K562 (cell line): Measurements from ENCODE around the gene UGT1A6. TPM values are rescaled to one million over a fixed set of nuclear protein-coding genes. Genes with fewer than 3 reads are reported as not detected.

Experiments
- ATAC-seq: fragments of 200-7000 bp; cut with Tn5 transposase; 3 replicates; pipeline ENCODE4 v1.9.1; 2020; ENCODE audit warnings: moderate library complexity
- BruUV-seq: library from RNA; stranded (reverse); fragments of 400-500 nt; replicated peaks from 2 replicates; lab custom pipeline; 2021; lab: Mats Ljungman, UMichigan
- CTCF ChIA-PET: fragments of 300-600 bp; formaldehyde crosslinking; extraction: SDS; loops from one replicate; lab custom pipeline; 2021; ENCODE audit warnings: low intra/inter-chr PET ratio; lab: Yijun Ruan, JAX
- POLR2A ChIA-PET: fragments of 300-600, 350-650 bp; sonication (Branson Sonifier 250); formaldehyde crosslinking; extraction: SDS; loops from one replicate; lab custom pipeline; 2021; ENCODE audit warnings: antibody characterized with exemption, inconsistent platforms; lab: Yijun Ruan, JAX
- DNase-seq, 4 experiments: peaks; one replicate each; pipeline versions ENCODE4 v3.0.0 to v3.0.0-alpha.2; 2011 to 2018; ENCODE audit warnings: low spot score in 3 of 4, mixed read lengths in 3 of 4; ENCODE audit errors: extremely low read depth in 1 of 4
- FAIRE-seq: peaks from 2 replicates; lab custom pipeline; 2011; peaks lifted over from hg19 to GRCh38; lab: Jason Lieb, UNC
- H2AFZ ChIP-seq: 2 replicates; pipeline ENCODE4 v1.6.0; 2011; ENCODE audit warnings: low read depth, low read length, control low read depth, inconsistent platforms
- H3K27ac ChIP-seq: fragments of 200-600 bp; 3 replicates; pipeline ENCODE4 v1.8.0; 2011; ENCODE audit warnings: low read depth, mild to moderate bottlenecking, control low read depth, inconsistent platforms, low read length, moderate library complexity, mixed read lengths; ENCODE audit errors: extremely low read depth
- H3K27me3 ChIP-seq, 2 experiments: fragments of 300-600 bp in 1 of 2; 2 replicates in 1 of 2; 3 replicates in 1 of 2; pipeline versions ENCODE4 v1.6.0 to v1.8.0; 2011; ENCODE audit warnings: inconsistent platforms in 2 of 2, low read length in 2 of 2, mild to moderate bottlenecking in 1 of 2, mixed read lengths in 1 of 2, moderate library complexity in 1 of 2; ENCODE audit not compliant: control insufficient read depth in 2 of 2, insufficient read depth in 2 of 2
- H3K36me3 ChIP-seq: fragments of 300-600 bp; 3 replicates; pipeline ENCODE4 v1.8.0; 2011; ENCODE audit warnings: mild to moderate bottlenecking, low read length, inconsistent platforms; ENCODE audit not compliant: control insufficient read depth, insufficient read depth
- H3K4me1 ChIP-seq, 2 experiments: fragments of 200-600 bp in 1 of 2; replicated peaks in 1 of 2; 2 replicates in 1 of 2; 3 replicates in 1 of 2; pipeline versions ENCODE4 v1.5.1 to v1.8.0; 2011; ENCODE audit warnings: inconsistent platforms in 2 of 2, low read length in 2 of 2, mild to moderate bottlenecking in 1 of 2, mixed read lengths in 1 of 2, moderate library complexity in 1 of 2; ENCODE audit not compliant: control insufficient read depth in 2 of 2, insufficient read depth in 2 of 2
- H3K4me2 ChIP-seq: 2 replicates; pipeline ENCODE4 v1.6.1; 2011; ENCODE audit warnings: low read length, control low read depth, inconsistent platforms, mixed read lengths; ENCODE audit not compliant: insufficient read depth
- H3K4me3 ChIP-seq: fragments of 200-600 bp; sonication (generic), shearing (Covaris generic); 2 replicates; pipeline ENCODE4 v1.5.1; 2016; ENCODE audit warnings: control low read depth, inconsistent platforms
- H3K79me2 ChIP-seq: fragments of 200-600 bp; 3 replicates; pipeline ENCODE4 v1.8.0; 2011; ENCODE audit warnings: low read length, inconsistent platforms; ENCODE audit not compliant: control insufficient read depth, insufficient read depth
- H3K9ac ChIP-seq, 2 experiments: 2 replicates each; pipeline versions ENCODE4 v1.6.0 to v1.6.1; 2011; ENCODE audit warnings: low read depth in 2 of 2, low read length in 2 of 2, control low read depth in 1 of 2, inconsistent platforms in 1 of 2, mild to moderate bottlenecking in 1 of 2, mixed read lengths in 1 of 2; ENCODE audit not compliant: insufficient read depth in 1 of 2
- H3K9me1 ChIP-seq: one replicate; pipeline ENCODE4 v1.6.0; 2011; ENCODE audit warnings: inconsistent platforms, mild to moderate bottlenecking, low read length, moderate library complexity; ENCODE audit not compliant: control insufficient read depth, insufficient read depth
- H3K9me3 ChIP-seq: replicated peaks from 2 replicates; pipeline ENCODE4 v1.5.1; 2011; ENCODE audit warnings: low read depth, low read length, inconsistent platforms; ENCODE audit not compliant: control insufficient read depth, insufficient read depth
- H4K20me1 ChIP-seq: replicated peaks from 2 replicates; pipeline ENCODE4 v1.6.1; 2011; ENCODE audit warnings: low read length, inconsistent platforms, mixed read lengths; ENCODE audit not compliant: control insufficient read depth, insufficient read depth
- EWSR1 ChIP-seq: fragments of 450-650 bp; IDR thresholded peaks from 2 replicates; pipeline ENCODE4 v1.6.1; 2018; ENCODE audit warnings: borderline replicate concordance, mild to moderate bottlenecking, low read depth, moderate library complexity; ENCODE audit not compliant: partially characterized antibody
- GTF2E2 ChIP-seq: fragments of 200-800 bp; sonication (Bioruptor generic); IDR thresholded peaks from 2 replicates; pipeline ENCODE4 v1.6.1; 2016; ENCODE audit warnings: missing genetic modification characterization, missing compliant biosample characterization
- TAF1 ChIP-seq: IDR thresholded peaks from 2 replicates; pipeline ENCODE4 v1.6.1; 2011; ENCODE audit warnings: mild to moderate bottlenecking, low read length, moderate library complexity; ENCODE audit not compliant: insufficient read depth, control insufficient read depth, severe bottlenecking; ENCODE audit errors: extremely low read depth
- THRAP3 ChIP-seq: fragments of 450-650 bp; IDR thresholded peaks from 2 replicates; pipeline ENCODE4 v1.6.1; 2016; ENCODE audit warnings: mild to moderate bottlenecking, inconsistent platforms, borderline replicate concordance
- ZKSCAN3 ChIP-seq: fragments of 250-450 bp; sonication (Bioruptor Pico); IDR thresholded peaks from 2 replicates; pipeline ENCODE4 v1.4.0; 2020
- WGBS: fragments of 100-300 bp; shearing (Covaris generic); methylation state at CpG from one replicate; pipeline ENCODE4 v1.1.6; 2016; ENCODE audit warnings: low coverage, mixed read lengths; ENCODE audit not compliant: insufficient coverage; ENCODE audit errors: missing lambda C conversion rate; 5-methylcytosine and 5-hydroxymethylcytosine counted together
- in situ Hi-C: fragments of 300-500 bp; cut with MboI; formaldehyde crosslinking; loops from 4 replicates; pipeline ENCODE4 v1.15.0; 2018; ENCODE audit warnings: inconsistent platforms, mixed read lengths
- intact Hi-C: fragments of 100-400 bp; cut with micrococcal nuclease; formaldehyde crosslinking; loops from 2 replicates; pipeline ENCODE4 v1.14.2; 2022
- polyA plus RNA-seq, 8 experiments: library from polyadenylated mRNA; depleted of rRNA in 4 of 8; stranded (reverse) in 5 of 8; unstranded in 3 of 8; fragments of >200 nt; fragmentation: Nextera tagmentation in 2 of 8; fragmentation: Illumina TruSeq in 1 of 8; extraction: Ambion mirVana in 2 of 8; extraction: Trizol in 1 of 8; gene quantifications; 2 replicates each; pipeline versions ENCODE4 v1.2.1 to v1.2.3, GENCODE V29; 2011 to 2014; ENCODE audit warnings: inconsistent platforms in 1 of 8, missing spikeins in 1 of 8
- total RNA-seq, 7 experiments: library from RNA; depleted of rRNA in 6 of 7; stranded (reverse); fragments of >200 nt in 6 of 7; fragmentation: Illumina TruSeq in 2 of 7; extraction: Trizol in 2 of 7; gene quantifications; 2 replicates each; pipeline versions ENCODE4 v1.2.1 to v1.2.3, GENCODE V29; 2011 to 2021; ENCODE audit warnings: low replicate concordance in 1 of 7
- TF ChIP-seq, protein P1 (sequence below): IDR thresholded peaks from 2 replicates; pipeline ENCODE4 v1.6.1; 2012; ENCODE audit warnings: low read depth, low read length, improper control_type of control experiment, borderline replicate concordance
- TF ChIP-seq, protein P2 (sequence below): sonication (generic); formaldehyde crosslinking; IDR thresholded peaks from 2 replicates; pipeline ENCODE4 v1.8.0; 2023; ENCODE audit warnings: missing genetic modification reagents, mild to moderate bottlenecking, borderline replicate concordance
- TF ChIP-seq, protein P3 (sequence below): fragments of 250-450 bp; sonication (Bioruptor Pico); IDR thresholded peaks from 2 replicates; pipeline ENCODE4 v1.4.0; 2020

The UGT1A6 gene
- total and polyA plus RNA-seq, 9 of the 15 experiments (the other 6 are each of a cell fraction or from before 2014, with no cell fraction given) = not detected

DNA sequence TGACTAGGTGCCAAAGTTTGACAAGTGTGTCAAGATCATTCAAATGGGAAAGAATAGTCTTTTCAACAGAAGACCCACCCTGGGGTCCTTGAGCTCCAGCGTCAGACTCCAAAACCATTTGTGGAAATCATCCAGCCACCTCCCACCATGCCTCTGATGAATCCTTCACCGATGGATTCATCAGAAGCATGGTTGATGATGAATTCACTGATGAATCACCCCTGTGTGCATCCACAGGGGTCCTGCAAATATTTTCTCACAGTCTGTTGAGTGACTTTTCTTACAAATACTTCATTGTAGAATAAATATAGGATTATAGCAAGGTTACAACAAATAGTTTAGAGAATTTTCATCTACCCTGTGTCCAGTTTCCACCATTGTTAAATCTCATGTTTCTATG lies 16.6 kb upstream of the UGT1A6 start:
- ATAC-seq (no peak), FAIRE-seq (no peak), DNase-seq (no peak)
- H3K36me3 ChIP-seq = no peaks in the 10 kb centered on the region
- POLR2A ChIA-PET = no interaction called here
- in situ Hi-C loops = no loop called here
- no peaks in the 10 kb centered on the region for H3K4me1 ChIP-seq
- no peak overlapping the region for H3K9ac ChIP-seq
- no peaks in the 10 kb centered on the region for H3K9me3 ChIP-seq
- WGBS = 0% methylated on average over 2 of the region's 2 CpGs
- H3K4me3 ChIP-seq = no peak overlapping the region
- H3K9me1 ChIP-seq = no peaks in the 10 kb centered on the region
- no TSS peak for BruUV-seq
- H3K27me3 ChIP-seq = no peaks in the 10 kb centered on the region
- H3K4me2 ChIP-seq = no peak overlapping the region
- intact Hi-C loops = no loop called here
- CTCF ChIA-PET = no interaction called here
- H4K20me1 ChIP-seq = no peaks in the 10 kb centered on the region
- H3K27ac ChIP-seq = no peak overlapping the region
- H3K79me2 ChIP-seq = no peaks in the 10 kb centered on the region
- no peak overlapping the region for H2AFZ ChIP-seq
- TF ChIP-seq, protein P1, sequence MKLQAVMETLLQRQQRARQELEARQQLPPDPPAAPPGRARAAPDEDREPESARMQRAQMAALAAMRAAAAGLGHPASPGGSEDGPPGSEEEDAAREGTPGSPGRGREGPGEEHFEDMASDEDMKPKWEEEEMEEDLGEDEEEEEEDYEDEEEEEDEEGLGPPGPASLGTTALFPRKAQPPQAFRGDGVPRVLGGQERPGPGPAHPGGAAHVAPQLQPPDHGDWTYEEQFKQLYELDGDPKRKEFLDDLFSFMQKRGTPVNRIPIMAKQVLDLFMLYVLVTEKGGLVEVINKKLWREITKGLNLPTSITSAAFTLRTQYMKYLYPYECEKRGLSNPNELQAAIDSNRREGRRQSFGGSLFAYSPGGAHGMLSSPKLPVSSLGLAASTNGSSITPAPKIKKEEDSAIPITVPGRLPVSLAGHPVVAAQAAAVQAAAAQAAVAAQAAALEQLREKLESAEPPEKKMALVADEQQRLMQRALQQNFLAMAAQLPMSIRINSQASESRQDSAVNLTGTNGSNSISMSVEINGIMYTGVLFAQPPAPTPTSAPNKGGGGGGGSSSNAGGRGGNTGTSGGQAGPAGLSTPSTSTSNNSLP = no peak
- TF ChIP-seq ZKSCAN3 (CRISPR knock-in tag) = no peak
- TF ChIP-seq THRAP3 = no peak
- TF ChIP-seq, protein P2, sequence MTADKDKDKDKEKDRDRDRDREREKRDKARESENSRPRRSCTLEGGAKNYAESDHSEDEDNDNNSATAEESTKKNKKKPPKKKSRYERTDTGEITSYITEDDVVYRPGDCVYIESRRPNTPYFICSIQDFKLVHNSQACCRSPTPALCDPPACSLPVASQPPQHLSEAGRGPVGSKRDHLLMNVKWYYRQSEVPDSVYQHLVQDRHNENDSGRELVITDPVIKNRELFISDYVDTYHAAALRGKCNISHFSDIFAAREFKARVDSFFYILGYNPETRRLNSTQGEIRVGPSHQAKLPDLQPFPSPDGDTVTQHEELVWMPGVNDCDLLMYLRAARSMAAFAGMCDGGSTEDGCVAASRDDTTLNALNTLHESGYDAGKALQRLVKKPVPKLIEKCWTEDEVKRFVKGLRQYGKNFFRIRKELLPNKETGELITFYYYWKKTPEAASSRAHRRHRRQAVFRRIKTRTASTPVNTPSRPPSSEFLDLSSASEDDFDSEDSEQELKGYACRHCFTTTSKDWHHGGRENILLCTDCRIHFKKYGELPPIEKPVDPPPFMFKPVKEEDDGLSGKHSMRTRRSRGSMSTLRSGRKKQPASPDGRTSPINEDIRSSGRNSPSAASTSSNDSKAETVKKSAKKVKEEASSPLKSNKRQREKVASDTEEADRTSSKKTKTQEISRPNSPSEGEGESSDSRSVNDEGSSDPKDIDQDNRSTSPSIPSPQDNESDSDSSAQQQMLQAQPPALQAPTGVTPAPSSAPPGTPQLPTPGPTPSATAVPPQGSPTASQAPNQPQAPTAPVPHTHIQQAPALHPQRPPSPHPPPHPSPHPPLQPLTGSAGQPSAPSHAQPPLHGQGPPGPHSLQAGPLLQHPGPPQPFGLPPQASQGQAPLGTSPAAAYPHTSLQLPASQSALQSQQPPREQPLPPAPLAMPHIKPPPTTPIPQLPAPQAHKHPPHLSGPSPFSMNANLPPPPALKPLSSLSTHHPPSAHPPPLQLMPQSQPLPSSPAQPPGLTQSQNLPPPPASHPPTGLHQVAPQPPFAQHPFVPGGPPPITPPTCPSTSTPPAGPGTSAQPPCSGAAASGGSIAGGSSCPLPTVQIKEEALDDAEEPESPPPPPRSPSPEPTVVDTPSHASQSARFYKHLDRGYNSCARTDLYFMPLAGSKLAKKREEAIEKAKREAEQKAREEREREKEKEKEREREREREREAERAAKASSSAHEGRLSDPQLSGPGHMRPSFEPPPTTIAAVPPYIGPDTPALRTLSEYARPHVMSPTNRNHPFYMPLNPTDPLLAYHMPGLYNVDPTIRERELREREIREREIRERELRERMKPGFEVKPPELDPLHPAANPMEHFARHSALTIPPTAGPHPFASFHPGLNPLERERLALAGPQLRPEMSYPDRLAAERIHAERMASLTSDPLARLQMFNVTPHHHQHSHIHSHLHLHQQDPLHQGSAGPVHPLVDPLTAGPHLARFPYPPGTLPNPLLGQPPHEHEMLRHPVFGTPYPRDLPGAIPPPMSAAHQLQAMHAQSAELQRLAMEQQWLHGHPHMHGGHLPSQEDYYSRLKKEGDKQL (CRISPR knock-in tag) = no peak
- TF ChIP-seq, protein P3, sequence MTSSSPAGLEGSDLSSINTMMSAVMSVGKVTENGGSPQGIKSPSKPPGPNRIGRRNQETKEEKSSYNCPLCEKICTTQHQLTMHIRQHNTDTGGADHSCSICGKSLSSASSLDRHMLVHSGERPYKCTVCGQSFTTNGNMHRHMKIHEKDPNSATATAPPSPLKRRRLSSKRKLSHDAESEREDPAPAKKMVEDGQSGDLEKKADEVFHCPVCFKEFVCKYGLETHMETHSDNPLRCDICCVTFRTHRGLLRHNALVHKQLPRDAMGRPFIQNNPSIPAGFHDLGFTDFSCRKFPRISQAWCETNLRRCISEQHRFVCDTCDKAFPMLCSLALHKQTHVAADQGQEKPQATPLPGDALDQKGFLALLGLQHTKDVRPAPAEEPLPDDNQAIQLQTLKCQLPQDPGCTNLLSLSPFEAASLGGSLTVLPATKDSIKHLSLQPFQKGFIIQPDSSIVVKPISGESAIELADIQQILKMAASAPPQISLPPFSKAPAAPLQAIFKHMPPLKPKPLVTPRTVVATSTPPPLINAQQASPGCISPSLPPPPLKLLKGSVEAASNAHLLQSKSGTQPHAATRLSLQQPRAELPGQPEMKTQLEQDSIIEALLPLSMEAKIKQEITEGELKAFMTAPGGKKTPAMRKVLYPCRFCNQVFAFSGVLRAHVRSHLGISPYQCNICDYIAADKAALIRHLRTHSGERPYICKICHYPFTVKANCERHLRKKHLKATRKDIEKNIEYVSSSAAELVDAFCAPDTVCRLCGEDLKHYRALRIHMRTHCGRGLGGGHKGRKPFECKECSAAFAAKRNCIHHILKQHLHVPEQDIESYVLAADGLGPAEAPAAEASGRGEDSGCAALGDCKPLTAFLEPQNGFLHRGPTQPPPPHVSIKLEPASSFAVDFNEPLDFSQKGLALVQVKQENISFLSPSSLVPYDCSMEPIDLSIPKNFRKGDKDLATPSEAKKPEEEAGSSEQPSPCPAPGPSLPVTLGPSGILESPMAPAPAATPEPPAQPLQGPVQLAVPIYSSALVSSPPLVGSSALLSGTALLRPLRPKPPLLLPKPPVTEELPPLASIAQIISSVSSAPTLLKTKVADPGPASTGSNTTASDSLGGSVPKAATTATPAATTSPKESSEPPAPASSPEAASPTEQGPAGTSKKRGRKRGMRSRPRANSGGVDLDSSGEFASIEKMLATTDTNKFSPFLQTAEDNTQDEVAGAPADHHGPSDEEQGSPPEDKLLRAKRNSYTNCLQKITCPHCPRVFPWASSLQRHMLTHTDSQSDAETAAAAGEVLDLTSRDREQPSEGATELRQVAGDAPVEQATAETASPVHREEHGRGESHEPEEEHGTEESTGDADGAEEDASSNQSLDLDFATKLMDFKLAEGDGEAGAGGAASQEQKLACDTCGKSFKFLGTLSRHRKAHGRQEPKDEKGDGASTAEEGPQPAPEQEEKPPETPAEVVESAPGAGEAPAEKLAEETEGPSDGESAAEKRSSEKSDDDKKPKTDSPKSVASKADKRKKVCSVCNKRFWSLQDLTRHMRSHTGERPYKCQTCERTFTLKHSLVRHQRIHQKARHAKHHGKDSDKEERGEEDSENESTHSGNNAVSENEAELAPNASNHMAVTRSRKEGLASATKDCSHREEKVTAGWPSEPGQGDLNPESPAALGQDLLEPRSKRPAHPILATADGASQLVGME (CRISPR knock-in tag) = no peak
- TF ChIP-seq TAF1 = no peak
- TF ChIP-seq GTF2E2 = no peak
- TF ChIP-seq EWSR1 = no peak
